Activated CD8-positive, alpha-beta T cell treated with anti-CD3 and anti-CD28 coated beads for 36 hours (primary cell): ENCODE measurements around the gene RFWD3. TPM values are rescaled to one million over a fixed set of nuclear protein-coding genes. Genes with fewer than 3 reads are reported as not detected.

Source experiments
- ATAC-seq: fragments of 200-7000 bp; cut with Tn5 transposase; one replicate; pipeline ENCODE4 v1.10.0; 2021; ENCODE audit warnings: mild to moderate bottlenecking, moderate library complexity
- CTCF ChIA-PET: fragments of 350-600 bp; sonication (Branson Sonifier 250); formaldehyde crosslinking; loops from one replicate; lab custom pipeline; 2021; ENCODE audit warnings: antibody characterized with exemption; lab: Charles Lee
- POLR2A ChIA-PET: fragments of 350-600 bp; sonication (Branson Sonifier 250); formaldehyde crosslinking; loops from one replicate; lab custom pipeline; 2021; ENCODE audit warnings: antibody characterized with exemption; lab: Charles Lee
- DNase-seq: peaks from one replicate; pipeline ENCODE4 v3.0.0-alpha.2; 2020
- H3K27ac Mint-ChIP-seq: one replicate; pipeline ENCODE4 v1.8.0; 2021; ENCODE audit warnings: mild to moderate bottlenecking, mixed read lengths
- H3K27me3 Mint-ChIP-seq: one replicate; pipeline ENCODE4 v1.8.0; 2021; ENCODE audit warnings: mixed read lengths
- H3K36me3 Mint-ChIP-seq: one replicate; pipeline ENCODE4 v1.8.0; 2021; ENCODE audit warnings: low read depth, mixed read lengths
- H3K4me1 Mint-ChIP-seq: one replicate; pipeline ENCODE4 v1.8.0; 2021; ENCODE audit warnings: low read depth, mixed read lengths
- H3K4me3 Mint-ChIP-seq: one replicate; pipeline ENCODE4 v1.8.0; 2021; ENCODE audit warnings: mild to moderate bottlenecking, moderate library complexity, mixed read lengths
- H3K9me3 Mint-ChIP-seq: one replicate; pipeline ENCODE4 v1.8.0; 2021; ENCODE audit warnings: mixed read lengths
- intact Hi-C: fragments of 100-400 bp; cut with micrococcal nuclease; formaldehyde crosslinking; loops from one replicate; pipeline ENCODE4 v1.10.0; 2022
- total RNA-seq, 2 experiments: library from RNA; stranded (reverse); gene quantifications; one replicate each; pipeline ENCODE4 v1.2.3, GENCODE V29; 2021
- TF ChIP-seq, protein P1 (sequence below): fragments of 200-600 bp; IDR thresholded peaks from one replicate; pipeline ENCODE4 v1.8.0; 2022; ENCODE audit warnings: antibody characterized with exemption, mild to moderate bottlenecking

Gene RFWD3
- total RNA-seq, 2 experiments from 2014 or later, result 96.5 to 99.8 TPM

GRCh38 chr16:74586948-74587347 is 79.7 kb downstream of the RFWD3 start:
- DNase-seq (no peak), ATAC-seq (no peak)
- Mint-ChIP-seq H3K27ac (peak overlapping the region; percentile 31), H3K4me1 (peaks cover 56% of the 10 kb centered on the region), H3K36me3 (peaks cover 18% of the 10 kb centered on the region), H3K9me3 (no peaks in the 10 kb centered on the region), H3K4me3 (no peak overlapping the region), H3K27me3 (no peaks in the 10 kb centered on the region)
- intact Hi-C loops, result no loop called here
- CTCF ChIA-PET, result interaction anchor here (0.8 kb wide), 1 partner anchor 20 kb away, joined by 3 read pairs; the partner anchor contains the start of gene GLG1
- POLR2A ChIA-PET, result interaction anchor here (1.3 to 2.0 kb wide), 2 partner anchors 8 to 10 kb away, joined by 4 to 6 read pairs; no protein-coding TSS in a partner anchor
- TF ChIP-seq, protein P1, sequence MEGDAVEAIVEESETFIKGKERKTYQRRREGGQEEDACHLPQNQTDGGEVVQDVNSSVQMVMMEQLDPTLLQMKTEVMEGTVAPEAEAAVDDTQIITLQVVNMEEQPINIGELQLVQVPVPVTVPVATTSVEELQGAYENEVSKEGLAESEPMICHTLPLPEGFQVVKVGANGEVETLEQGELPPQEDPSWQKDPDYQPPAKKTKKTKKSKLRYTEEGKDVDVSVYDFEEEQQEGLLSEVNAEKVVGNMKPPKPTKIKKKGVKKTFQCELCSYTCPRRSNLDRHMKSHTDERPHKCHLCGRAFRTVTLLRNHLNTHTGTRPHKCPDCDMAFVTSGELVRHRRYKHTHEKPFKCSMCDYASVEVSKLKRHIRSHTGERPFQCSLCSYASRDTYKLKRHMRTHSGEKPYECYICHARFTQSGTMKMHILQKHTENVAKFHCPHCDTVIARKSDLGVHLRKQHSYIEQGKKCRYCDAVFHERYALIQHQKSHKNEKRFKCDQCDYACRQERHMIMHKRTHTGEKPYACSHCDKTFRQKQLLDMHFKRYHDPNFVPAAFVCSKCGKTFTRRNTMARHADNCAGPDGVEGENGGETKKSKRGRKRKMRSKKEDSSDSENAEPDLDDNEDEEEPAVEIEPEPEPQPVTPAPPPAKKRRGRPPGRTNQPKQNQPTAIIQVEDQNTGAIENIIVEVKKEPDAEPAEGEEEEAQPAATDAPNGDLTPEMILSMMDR, result no peak

DNA sequence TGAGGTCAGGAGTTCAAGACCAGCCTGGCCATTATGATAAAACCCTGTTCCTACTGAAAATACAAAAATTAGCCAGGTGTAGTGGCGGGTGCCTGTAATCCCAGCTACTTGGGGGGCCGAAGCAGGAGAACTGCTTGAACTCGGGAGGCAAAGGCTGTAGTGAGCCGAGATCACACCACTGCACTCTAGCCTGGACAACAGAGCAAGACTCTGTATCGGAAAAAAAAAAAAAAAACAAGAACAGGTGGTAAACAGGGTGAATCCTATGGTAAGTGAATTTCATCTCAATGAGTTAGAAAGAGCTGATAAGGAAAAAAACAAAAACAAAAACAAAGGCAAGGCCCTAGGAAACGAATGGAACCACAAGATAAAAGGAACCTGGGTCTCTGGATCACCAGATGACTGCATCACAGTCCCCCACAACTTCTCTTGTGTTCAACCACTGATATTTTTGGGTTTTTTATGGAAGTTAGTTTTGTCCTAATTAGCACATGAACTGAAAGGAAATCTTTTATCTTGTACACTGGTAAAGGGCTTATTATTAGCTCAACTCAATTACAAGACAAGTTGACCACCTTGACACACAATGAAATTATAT is 80.7 kb downstream of the RFWD3 start:
- no peaks in the 10 kb centered on the region for H3K27me3 Mint-ChIP-seq
- ChIA-PET POLR2A (interaction anchor here (1.2 to 2.0 kb wide), 2 partner anchors 11 to 25 kb away, joined by 3 to 6 read pairs; no protein-coding TSS in a partner anchor), CTCF (interaction anchor here (1.0 kb wide), 1 partner anchor 8 kb away, joined by 3 read pairs; no protein-coding TSS in a partner anchor)
- H3K27ac Mint-ChIP-seq, result peak overlapping the region; percentile 34
- H3K9me3 Mint-ChIP-seq, result no peaks in the 10 kb centered on the region
- DNase-seq (no peak), ATAC-seq (no peak)
- H3K4me3 Mint-ChIP-seq, result no peak overlapping the region
- H3K36me3 Mint-ChIP-seq, result peaks cover 19% of the 10 kb centered on the region
- peaks cover 66% of the 10 kb centered on the region for H3K4me1 Mint-ChIP-seq
- intact Hi-C loops, result no loop called here
- TF ChIP-seq, protein P1, result no peak

DNA sequence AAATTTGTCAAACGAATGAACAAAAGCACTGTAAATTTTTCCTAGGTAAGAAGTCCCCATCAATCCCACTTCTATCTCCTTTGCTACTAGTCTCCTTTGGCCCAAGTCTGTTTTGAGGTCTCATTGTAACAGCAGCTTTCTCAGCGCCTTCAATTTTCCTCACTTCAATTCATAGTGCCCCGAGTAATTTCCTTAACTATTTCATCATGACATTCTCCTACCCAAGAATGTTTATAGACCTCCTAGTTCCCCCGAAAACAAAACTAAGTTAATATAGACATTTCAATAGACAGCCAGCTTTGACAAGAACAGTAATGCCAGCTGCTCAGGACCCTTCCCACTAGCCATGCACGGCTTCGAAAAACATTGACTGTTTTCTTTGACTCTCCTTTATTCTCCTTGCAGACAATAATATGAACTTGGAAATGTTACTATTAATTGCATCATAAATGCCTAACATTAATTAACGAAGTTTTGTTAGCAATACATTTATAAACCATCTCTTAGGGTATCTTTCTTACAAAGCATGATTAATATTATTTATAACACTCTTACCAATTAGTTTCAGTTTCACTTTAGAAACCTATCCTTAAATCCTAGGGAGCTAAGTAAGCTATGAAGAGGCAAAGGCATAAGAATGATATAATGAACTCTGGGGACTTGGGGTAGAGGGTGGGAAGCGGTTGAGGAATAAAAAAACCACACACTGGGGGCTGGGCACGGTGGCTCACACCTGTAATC is 82.6 kb downstream of the RFWD3 start:
- ChIA-PET CTCF (interaction anchor here (1.1 kb wide), 1 partner anchor 8 kb away, joined by 3 read pairs; no protein-coding TSS in a partner anchor), POLR2A (interaction anchor here (1.1 kb wide), 1 partner anchor 13 kb away, joined by 3 read pairs; no protein-coding TSS in a partner anchor)
- peaks cover 69% of the 10 kb centered on the region for H3K4me1 Mint-ChIP-seq

DNA sequence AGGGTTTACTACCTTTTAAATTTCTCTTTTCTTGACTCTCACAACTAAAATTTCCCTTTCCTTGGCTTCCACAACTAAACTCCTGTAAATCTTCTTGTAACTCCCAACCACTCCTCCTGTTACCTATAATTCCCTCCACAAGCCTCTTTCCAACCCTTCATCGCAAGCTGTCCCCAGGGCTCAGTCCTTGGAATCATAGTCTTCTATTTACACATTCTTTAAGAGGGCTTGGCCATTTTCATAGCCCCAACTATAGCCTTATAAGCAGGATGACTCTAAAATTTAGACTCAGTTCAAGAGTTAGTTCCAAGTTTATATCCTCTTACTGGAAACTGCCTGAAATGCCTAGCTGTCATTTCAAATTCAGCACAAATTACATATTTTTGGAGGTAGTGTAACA is 83.7 kb downstream of the RFWD3 start:
- intact Hi-C loops, result no loop called here
- TF ChIP-seq, protein P1, result no peak
- Mint-ChIP-seq H3K36me3 (peaks cover 14% of the 10 kb centered on the region), H3K27ac (no peak overlapping the region), H3K4me3 (no peak overlapping the region), H3K9me3 (no peaks in the 10 kb centered on the region), H3K4me1 (peaks cover 71% of the 10 kb centered on the region), H3K27me3 (no peaks in the 10 kb centered on the region)
- DNase-seq, result no peak
- ATAC-seq, result no peak
- POLR2A ChIA-PET, result interaction anchor here (1.1 kb wide), 1 partner anchor 12 kb away, joined by 3 read pairs; no protein-coding TSS in a partner anchor
- CTCF ChIA-PET, result interaction anchor here (0.9 to 1.1 kb wide), 2 partner anchors 9 kb away, joined by 3 to 4 read pairs; no protein-coding TSS in a partner anchor

More for the DNA sequence above, 82.6 kb downstream of the RFWD3 start:
- TF ChIP-seq, protein P1, result no peak
- H3K36me3 Mint-ChIP-seq, result peaks cover 15% of the 10 kb centered on the region
- no peaks in the 10 kb centered on the region for H3K9me3 Mint-ChIP-seq
- peak overlapping the region; percentile 36 for H3K27ac Mint-ChIP-seq
- intact Hi-C loops, result no loop called here
- H3K4me3 Mint-ChIP-seq, result no peak overlapping the region
- ATAC-seq (no peak), DNase-seq (no peak)
- no peaks in the 10 kb centered on the region for H3K27me3 Mint-ChIP-seq
